ENCODE results near the gene TBX20. TPM values are rescaled to one million over a fixed set of nuclear protein-coding genes. Genes with fewer than 3 reads are reported as not detected.
"Not testable (repeated sequence)": the region's sequence is repeated elsewhere in the genome, so short reads cannot be mapped to it uniquely, and the experiment has no call there.

Gene TBX20
- polyA plus RNA-seq, 1 experiment = not detected

- Histone ChIP-seq H3K9me3 (ENCODE audit: control insufficient read depth, insufficient read depth, low read length) (no peaks in the 10 kb centered on the region), H3K4me3 (ENCODE audit: low read depth, low read length) (no peak overlapping the region), H3K27ac (ENCODE audit: low read depth, low read length) (no peak overlapping the region), H3K27me3 (ENCODE audit: control insufficient read depth, insufficient read depth, low read length) (peaks cover 16% of the 10 kb centered on the region)
- no peak for DNase-seq (ENCODE audit: low read depth, low spot score)
- no peak for TF ChIP-seq CTCF (IDR thresholded peaks at IDR 0.05; ENCODE audit: low read depth, low read length)
- POLR2A ChIA-PET = no interaction called here
- CTCF ChIA-PET = interaction anchor here (0.6 to 1.1 kb wide), 3 partner anchors 9 to 377 kb away, joined by 3 to 6 read pairs (median 3); no protein-coding TSS in a partner anchor
Observed at GRCh38 chr7:35246819-35247218, 7.1 kb downstream of the TBX20 start.

- no peaks in the 10 kb centered on the region for H3K27me3 ChIP-seq (ENCODE audit: control insufficient read depth, insufficient read depth, low read length)
- POLR2A ChIA-PET = no interaction called here
- CTCF ChIA-PET = no interaction called here
- H3K9me3 ChIP-seq (ENCODE audit: control insufficient read depth, insufficient read depth, low read length) = no peaks in the 10 kb centered on the region
- no peak for TF ChIP-seq CTCF (IDR thresholded peaks at IDR 0.05; ENCODE audit: low read depth, low read length)
- H3K27ac ChIP-seq (ENCODE audit: low read depth, low read length) = no peak overlapping the region
- no peak overlapping the region for H3K4me3 ChIP-seq (ENCODE audit: low read depth, low read length)
- no peak for DNase-seq (ENCODE audit: low read depth, low spot score)
Observed at GRCh38 chr7:35241884-35242283, 12.0 kb downstream of the TBX20 start.

- Histone ChIP-seq H3K27ac (ENCODE audit: low read depth, low read length) (no peak overlapping the region), H3K9me3 (ENCODE audit: control insufficient read depth, insufficient read depth, low read length) (no peaks in the 10 kb centered on the region), H3K27me3 (ENCODE audit: control insufficient read depth, insufficient read depth, low read length) (no peaks in the 10 kb centered on the region), H3K4me3 (ENCODE audit: low read depth, low read length) (no peak overlapping the region)
- DNase-seq (ENCODE audit: low read depth, low spot score) = no peak
- TF ChIP-seq CTCF (IDR thresholded peaks at IDR 0.05; ENCODE audit: low read depth, low read length) = no peak
- ChIA-PET POLR2A (no interaction called here), CTCF (no interaction called here)
Observed at GRCh38 chr7:35241436-35241835, 12.5 kb downstream of the TBX20 start.

GRCh38 chr7:35241008-35241407 is 12.9 kb downstream of the TBX20 start:
- POLR2A ChIA-PET; H3K27me3 ChIP-seq (ENCODE audit: control insufficient read depth, insufficient read depth, low read length); CTCF ChIA-PET; H3K27ac ChIP-seq (ENCODE audit: low read depth, low read length); H3K4me3 ChIP-seq (ENCODE audit: low read depth, low read length); DNase-seq (ENCODE audit: low read depth, low spot score); H3K9me3 ChIP-seq (ENCODE audit: control insufficient read depth, insufficient read depth, low read length): not testable (repeated sequence)

GRCh38 chr7:35238456-35238855 is 15.4 kb downstream of the TBX20 start:
- H3K27me3 ChIP-seq (ENCODE audit: control insufficient read depth, insufficient read depth, low read length); H3K27ac ChIP-seq (ENCODE audit: low read depth, low read length); POLR2A ChIA-PET; H3K4me3 ChIP-seq (ENCODE audit: low read depth, low read length); H3K9me3 ChIP-seq (ENCODE audit: control insufficient read depth, insufficient read depth, low read length); CTCF ChIA-PET; DNase-seq (ENCODE audit: low read depth, low spot score): not testable (repeated sequence)

GRCh38 chr7:35232994-35233393 is 20.9 kb downstream of the TBX20 start:
- DNase-seq (ENCODE audit: low read depth, low spot score) = no peak
- Histone ChIP-seq H3K27me3 (ENCODE audit: control insufficient read depth, insufficient read depth, low read length) (no peaks in the 10 kb centered on the region), H3K27ac (ENCODE audit: low read depth, low read length) (no peak overlapping the region), H3K4me3 (ENCODE audit: low read depth, low read length) (no peak overlapping the region), H3K9me3 (ENCODE audit: control insufficient read depth, insufficient read depth, low read length) (no peaks in the 10 kb centered on the region)
- CTCF ChIA-PET = no interaction called here
- POLR2A ChIA-PET = no interaction called here
- TF ChIP-seq CTCF (IDR thresholded peaks at IDR 0.05; ENCODE audit: low read depth, low read length) = no peak

- H3K27ac ChIP-seq (ENCODE audit: low read depth, low read length); H3K9me3 ChIP-seq (ENCODE audit: control insufficient read depth, insufficient read depth, low read length); CTCF ChIA-PET; H3K27me3 ChIP-seq (ENCODE audit: control insufficient read depth, insufficient read depth, low read length); DNase-seq (ENCODE audit: low read depth, low spot score); H3K4me3 ChIP-seq (ENCODE audit: low read depth, low read length); POLR2A ChIA-PET: not testable (repeated sequence)
Observed at GRCh38 chr7:35231221-35231620, 22.7 kb downstream of the TBX20 start.

- H3K27ac ChIP-seq (ENCODE audit: low read depth, low read length); H3K4me3 ChIP-seq (ENCODE audit: low read depth, low read length); POLR2A ChIA-PET: not testable (repeated sequence)
Observed at GRCh38 chr7:35229116-35229780, 24.7 kb downstream of the TBX20 start.

GRCh38 chr7:35228496-35229051 is 25.3 kb downstream of the TBX20 start:
- H3K27ac ChIP-seq (ENCODE audit: low read depth, low read length); H3K9me3 ChIP-seq (ENCODE audit: control insufficient read depth, insufficient read depth, low read length); POLR2A ChIA-PET; CTCF ChIA-PET; H3K4me3 ChIP-seq (ENCODE audit: low read depth, low read length); DNase-seq (ENCODE audit: low read depth, low spot score); H3K27me3 ChIP-seq (ENCODE audit: control insufficient read depth, insufficient read depth, low read length): not testable (repeated sequence)

More at GRCh38 chr7:35229116-35229780, 24.7 kb downstream of the TBX20 start:
- H3K27me3 ChIP-seq (ENCODE audit: control insufficient read depth, insufficient read depth, low read length); CTCF ChIA-PET; H3K9me3 ChIP-seq (ENCODE audit: control insufficient read depth, insufficient read depth, low read length); DNase-seq (ENCODE audit: low read depth, low spot score): not testable (repeated sequence)

Measured in AG04450 (cell line).